ENCODE measurements around the gene FAM168A. TPM values are rescaled to one million over a fixed set of nuclear protein-coding genes. Genes with fewer than 3 reads are reported as not detected.

The FAM168A gene
- polyA plus RNA-seq, 1 donor (not counting 4 experiments of a cell fraction or from before 2014, with no cell fraction given): 11.8 TPM

GRCh38 chr11:73426219-73426850 lies 171.6 kb downstream of the FAM168A start:
- H3K36me3 ChIP-seq (ENCODE audit: control insufficient read depth in 2 of 2, extremely low read depth in 1 of 2, insufficient read depth in 2 of 2, low read length in 2 of 2): peaks cover 0 to 2% of the 10 kb centered on the region in 2 experiments
- no peaks in the 10 kb centered on the region for H4K20me1 ChIP-seq (ENCODE audit: control insufficient read depth, extremely low read depth, insufficient read depth, low read length)
- no peak overlapping the region for H3K4me3 ChIP-seq (ENCODE audit: control insufficient read depth in 2 of 3, extremely low read depth in 1 of 3, insufficient read depth in 2 of 3, low read depth in 1 of 3, low read length in 3 of 3)
- H3K79me2 ChIP-seq (ENCODE audit: control insufficient read depth, insufficient read depth, low read length): no peaks in the 10 kb centered on the region
- no peak overlapping the region for H3K4me2 ChIP-seq (ENCODE audit: control insufficient read depth, extremely low read depth, insufficient read depth, low read depth, low read length)
- FAIRE-seq (no peak), DNase-seq (ENCODE audit: low read depth, low spot score) (no peak)
- dilution Hi-C loops (cut with MboI; ENCODE audit: extremely low pct_ligation_motif_present, low sequenced_read_pairs): no loop called here
- H3K4me1 ChIP-seq (ENCODE audit: control insufficient read depth, extremely low read depth, insufficient read depth, low read length): peaks cover 10% of the 10 kb centered on the region
- H2AFZ ChIP-seq (ENCODE audit: control insufficient read depth, low read length): no peak overlapping the region
- H3K27me3 ChIP-seq (ENCODE audit: control insufficient read depth, extremely low read depth, insufficient read depth, low read length): no peaks in the 10 kb centered on the region
- no peaks in the 10 kb centered on the region for H3K9me1 ChIP-seq (ENCODE audit: control insufficient read depth, extremely low read depth, insufficient read depth, low read length)
- no peaks in the 10 kb centered on the region for H3K9me3 ChIP-seq (ENCODE audit: control insufficient read depth, low read depth, low read length)
- H3K9ac ChIP-seq (ENCODE audit: control insufficient read depth, extremely low read depth, insufficient read depth, low read length): no peak overlapping the region
- TF ChIP-seq EZH2 (IDR thresholded peaks at IDR 0.05; ENCODE audit: low read length): no peak
- no peak for TF ChIP-seq CTCF (optimal IDR thresholded peaks at IDR 0.05 in 1 of 3, IDR thresholded peaks at IDR 0.05 in 1 of 3, conservative IDR thresholded peaks at IDR 0.05 in 1 of 3; ENCODE audit: extremely low read depth in 1 of 3, insufficient read depth in 2 of 3, low read length in 3 of 3)
- no peak overlapping the region for H3K27ac ChIP-seq (ENCODE audit: control insufficient read depth, insufficient read depth, low read length)

GRCh38 chr11:73425108-73425507 lies 172.8 kb downstream of the FAM168A start:
- H3K36me3 ChIP-seq (ENCODE audit: control insufficient read depth in 2 of 2, extremely low read depth in 1 of 2, insufficient read depth in 2 of 2, low read length in 2 of 2): peaks cover 0 to 2% of the 10 kb centered on the region in 2 experiments
- no peak overlapping the region for H2AFZ ChIP-seq (ENCODE audit: control insufficient read depth, low read length)
- H3K79me2 ChIP-seq (ENCODE audit: control insufficient read depth, insufficient read depth, low read length): no peaks in the 10 kb centered on the region
- no peaks in the 10 kb centered on the region for H3K9me3 ChIP-seq (ENCODE audit: control insufficient read depth, low read depth, low read length)
- peaks cover 10% of the 10 kb centered on the region for H3K4me1 ChIP-seq (ENCODE audit: control insufficient read depth, extremely low read depth, insufficient read depth, low read length)
- no peaks in the 10 kb centered on the region for H4K20me1 ChIP-seq (ENCODE audit: control insufficient read depth, extremely low read depth, insufficient read depth, low read length)
- H3K27ac ChIP-seq (ENCODE audit: control insufficient read depth, insufficient read depth, low read length): no peak overlapping the region
- no peaks in the 10 kb centered on the region for H3K9me1 ChIP-seq (ENCODE audit: control insufficient read depth, extremely low read depth, insufficient read depth, low read length)
- TF ChIP-seq EZH2 (IDR thresholded peaks at IDR 0.05; ENCODE audit: low read length): no peak
- DNase-seq (ENCODE audit: low read depth, low spot score) (no peak), FAIRE-seq (no peak)
- dilution Hi-C loops (cut with MboI; ENCODE audit: extremely low pct_ligation_motif_present, low sequenced_read_pairs): no loop called here
- H3K9ac ChIP-seq (ENCODE audit: control insufficient read depth, extremely low read depth, insufficient read depth, low read length): no peak overlapping the region
- no peaks in the 10 kb centered on the region for H3K27me3 ChIP-seq (ENCODE audit: control insufficient read depth, extremely low read depth, insufficient read depth, low read length)
- no peak overlapping the region for H3K4me3 ChIP-seq (ENCODE audit: control insufficient read depth in 2 of 3, extremely low read depth in 1 of 3, insufficient read depth in 2 of 3, low read depth in 1 of 3, low read length in 3 of 3)
- H3K4me2 ChIP-seq (ENCODE audit: control insufficient read depth, extremely low read depth, insufficient read depth, low read depth, low read length): no peak overlapping the region

- DNase-seq (ENCODE audit: low read depth, low spot score): peak; percentile 9
- H3K4me3 ChIP-seq (ENCODE audit: control insufficient read depth in 2 of 3, extremely low read depth in 1 of 3, insufficient read depth in 2 of 3, low read depth in 1 of 3, low read length in 3 of 3): no peak overlapping the region
- H3K79me2 ChIP-seq (ENCODE audit: control insufficient read depth, insufficient read depth, low read length): no peaks in the 10 kb centered on the region
- H3K27me3 ChIP-seq (ENCODE audit: control insufficient read depth, extremely low read depth, insufficient read depth, low read length): no peaks in the 10 kb centered on the region
- no peak overlapping the region for H2AFZ ChIP-seq (ENCODE audit: control insufficient read depth, low read length)
- dilution Hi-C loops (cut with MboI; ENCODE audit: extremely low pct_ligation_motif_present, low sequenced_read_pairs): no loop called here
- H3K9me3 ChIP-seq (ENCODE audit: control insufficient read depth, low read depth, low read length): no peaks in the 10 kb centered on the region
- peaks cover 10% of the 10 kb centered on the region for H3K4me1 ChIP-seq (ENCODE audit: control insufficient read depth, extremely low read depth, insufficient read depth, low read length)
- FAIRE-seq: peak; percentile 41
- H3K4me2 ChIP-seq (ENCODE audit: control insufficient read depth, extremely low read depth, insufficient read depth, low read depth, low read length): no peak overlapping the region
- H3K36me3 ChIP-seq (ENCODE audit: control insufficient read depth in 2 of 2, extremely low read depth in 1 of 2, insufficient read depth in 2 of 2, low read length in 2 of 2): no peaks in the 10 kb centered on the region
- TF ChIP-seq CTCF (optimal IDR thresholded peaks at IDR 0.05 in 1 of 3, IDR thresholded peaks at IDR 0.05 in 1 of 3, conservative IDR thresholded peaks at IDR 0.05 in 1 of 3; ENCODE audit: extremely low read depth in 1 of 3, insufficient read depth in 2 of 3, low read length in 3 of 3) (no peak), EZH2 (IDR thresholded peaks at IDR 0.05; ENCODE audit: low read length) (no peak)
- no peaks in the 10 kb centered on the region for H3K9me1 ChIP-seq (ENCODE audit: control insufficient read depth, extremely low read depth, insufficient read depth, low read length)
- H4K20me1 ChIP-seq (ENCODE audit: control insufficient read depth, extremely low read depth, insufficient read depth, low read length): no peaks in the 10 kb centered on the region
- no peak overlapping the region for H3K9ac ChIP-seq (ENCODE audit: control insufficient read depth, extremely low read depth, insufficient read depth, low read length)
- H3K27ac ChIP-seq (ENCODE audit: control insufficient read depth, insufficient read depth, low read length): no peak overlapping the region
Observed at GRCh38 chr11:73423506-73423905, 174.4 kb downstream of the FAM168A start.

All from keratinocyte (primary cell).